Spleen (tissue), 11 donors: ENCODE measurements around the gene RAD1. TPM values are rescaled to one million over a fixed set of nuclear protein-coding genes. Genes with fewer than 3 reads are reported as not detected.

Experiments used
- DNase-seq: peaks from one replicate; pipeline ENCODE4 v3.0.0-alpha.2; 2020
- H3K27ac ChIP-seq, 8 donors: fragments of 200-600 bp; sonication (generic) in 7 of 8; 1 replicate in 4 of 8; 2 replicates in 4 of 8; pipeline versions ENCODE4 v1.5.0 to v1.8.0; 2016 to 2021; ENCODE audit warnings: inconsistent platforms in 4 of 8, mild to moderate bottlenecking in 4 of 8, moderate library complexity in 1 of 8
- H3K27me3 ChIP-seq, 7 donors: fragments of 200-600 bp; sonication (generic) in 6 of 7; replicated peaks in 1 of 7; 1 replicate in 4 of 7; 2 replicates in 3 of 7; pipeline versions ENCODE4 v1.5.0 to v1.8.0; 2016 to 2021; ENCODE audit warnings: inconsistent platforms in 3 of 7, mild to moderate bottlenecking in 1 of 7
- H3K36me3 ChIP-seq, 6 donors: fragments of 200-600 bp; sonication (generic) in 5 of 6; 1 replicate in 4 of 6; 2 replicates in 2 of 6; pipeline versions ENCODE4 v1.5.0 to v1.8.0; 2016 to 2021; ENCODE audit warnings: inconsistent platforms in 2 of 6
- H3K4me1 ChIP-seq, 6 donors: fragments of 200-600 bp; sonication (generic) in 5 of 6; 1 replicate in 3 of 6; 2 replicates in 3 of 6; pipeline versions ENCODE4 v1.5.0 to v1.8.0; 2016 to 2021; ENCODE audit warnings: inconsistent platforms in 3 of 6
- H3K4me3 ChIP-seq, 8 donors: fragments of 200-600 bp; sonication (generic) in 7 of 8; 1 replicate in 4 of 8; 2 replicates in 4 of 8; pipeline versions ENCODE4 v1.5.0 to v1.8.0; 2016 to 2021; ENCODE audit warnings: inconsistent platforms in 4 of 8, mild to moderate bottlenecking in 4 of 8, moderate library complexity in 2 of 8
- H3K9me3 ChIP-seq, 8 donors: fragments of 200-600 bp; sonication (generic) in 7 of 8; 1 replicate in 4 of 8; 2 replicates in 4 of 8; pipeline versions ENCODE4 v1.5.0 to v1.8.0; 2016 to 2021; ENCODE audit warnings: inconsistent platforms in 4 of 8
- POLR2A ChIP-seq, 3 donors: fragments of 450-650 bp; IDR thresholded peaks; one replicate each; pipeline ENCODE4 v1.5.1; 2017; ENCODE audit warnings: antibody characterized with exemption in 3 of 3, mild to moderate bottlenecking in 1 of 3
- POLR2AphosphoS5 ChIP-seq, 3 donors: sonication (generic); formaldehyde crosslinking; IDR thresholded peaks; one replicate each; pipeline ENCODE4 v1.5.1; 2017; ENCODE audit warnings: antibody characterized with exemption in 3 of 3
- WGBS, 5 donors: extraction: QIAGEN DNeasy Blood & Tissue Kit in 3 of 5; methylation state at CpG; one replicate each; pipeline versions ENCODE4 v1.1.5 to v1.1.7; 2013 to 2018; 5-methylcytosine and 5-hydroxymethylcytosine counted together
- intact Hi-C: fragments of 100-400 bp; cut with DNase I; formaldehyde crosslinking; loops from one replicate; pipeline ENCODE4 v1.15.0; 2023; ENCODE audit warnings: low total_unique reads
- polyA plus RNA-seq, 3 donors: library from polyadenylated mRNA; stranded (reverse); fragments of 200-250 nt; gene quantifications; one replicate each; pipeline ENCODE4 v1.2.1, GENCODE V29; 2013
- total RNA-seq, 7 donors: library from RNA; depleted of rRNA in 3 of 7; stranded (reverse); fragments of >200 nt in 3 of 7; fragmentation: NEBNext Ultra II Directional in 4 of 7; extraction: Animal tissue kit (Norgen Biotek cat#: 25700) in 4 of 7; gene quantifications; one replicate each; pipeline versions ENCODE4 v1.1.0 to v1.2.1, GENCODE V29; 2016 to 2021
- TF ChIP-seq, protein P1 (sequence below), 11 experiments: fragments of 200-600 bp in 7 of 11; fragments of 450-650 bp in 4 of 11; sonication (generic) in 4 of 11; IDR thresholded peaks in 8 of 11; conservative IDR thresholded peaks in 3 of 11; 1 replicate in 7 of 11; 2 replicates in 4 of 11; pipeline versions ENCODE4 v1.4.0 to v1.8.0; 2016 to 2021; ENCODE audit warnings: antibody characterized with exemption in 11 of 11, inconsistent platforms in 4 of 11, mild to moderate bottlenecking in 1 of 11
- donor health status: healthy with polysubstance abuse.
- donor health status: DM: no; HTN: no; CAD: no; lungs with moderate emphysema.
- donor health status: DM: no; HTN: no; CAD: no.
- donor health status: Bipolar disorder and iron deficiency.
- donor health status: healthy.
- donor health status: DM: no; HTN: no; CAD: no.
- donor health status: DM: yes; HTN: yes; CAD: no.

RAD1 gene
- total and polyA plus RNA-seq, 10 donors = 7.8 to 19.3 (median 13.8) TPM

DNA sequence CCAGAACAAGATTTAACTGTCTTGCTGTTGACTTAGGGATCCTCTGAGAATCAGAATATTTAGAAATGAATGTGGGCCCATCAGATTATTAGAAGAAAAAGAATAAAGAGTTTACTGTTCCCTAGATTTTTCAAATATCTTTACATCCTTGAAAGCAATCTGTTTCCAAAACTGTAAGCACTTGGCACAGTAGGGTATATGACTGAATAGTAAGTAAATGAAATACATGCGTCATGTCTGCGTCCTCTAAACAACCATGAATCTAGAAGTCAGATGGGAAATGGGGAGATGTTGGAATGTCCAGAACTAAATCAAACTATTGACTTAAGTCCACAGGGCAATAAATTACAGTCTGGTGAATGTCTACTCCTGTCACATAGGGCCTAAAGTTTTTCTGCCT, 50.2 kb downstream of the RAD1 start:
- Histone ChIP-seq H3K27ac (no peak overlapping the region), H3K27me3 (no peaks in the 10 kb centered on the region), H3K4me1 (peaks cover 0 to 11% (median 4%) of the 10 kb centered on the region in 6 donors), H3K36me3 (no peaks in the 10 kb centered on the region), H3K4me3 (no peak overlapping the region), H3K9me3 (no peaks in the 10 kb centered on the region)
- no peak for DNase-seq
- TF ChIP-seq, protein P1, sequence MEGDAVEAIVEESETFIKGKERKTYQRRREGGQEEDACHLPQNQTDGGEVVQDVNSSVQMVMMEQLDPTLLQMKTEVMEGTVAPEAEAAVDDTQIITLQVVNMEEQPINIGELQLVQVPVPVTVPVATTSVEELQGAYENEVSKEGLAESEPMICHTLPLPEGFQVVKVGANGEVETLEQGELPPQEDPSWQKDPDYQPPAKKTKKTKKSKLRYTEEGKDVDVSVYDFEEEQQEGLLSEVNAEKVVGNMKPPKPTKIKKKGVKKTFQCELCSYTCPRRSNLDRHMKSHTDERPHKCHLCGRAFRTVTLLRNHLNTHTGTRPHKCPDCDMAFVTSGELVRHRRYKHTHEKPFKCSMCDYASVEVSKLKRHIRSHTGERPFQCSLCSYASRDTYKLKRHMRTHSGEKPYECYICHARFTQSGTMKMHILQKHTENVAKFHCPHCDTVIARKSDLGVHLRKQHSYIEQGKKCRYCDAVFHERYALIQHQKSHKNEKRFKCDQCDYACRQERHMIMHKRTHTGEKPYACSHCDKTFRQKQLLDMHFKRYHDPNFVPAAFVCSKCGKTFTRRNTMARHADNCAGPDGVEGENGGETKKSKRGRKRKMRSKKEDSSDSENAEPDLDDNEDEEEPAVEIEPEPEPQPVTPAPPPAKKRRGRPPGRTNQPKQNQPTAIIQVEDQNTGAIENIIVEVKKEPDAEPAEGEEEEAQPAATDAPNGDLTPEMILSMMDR (IDR thresholded peaks at IDR 0.05 in 8 of 11, conservative IDR thresholded peaks at IDR 0.05 in 3 of 11) = no peak
- no peak for TF ChIP-seq POLR2A (IDR thresholded peaks at IDR 0.05)
- TF ChIP-seq POLR2AphosphoS5 (IDR thresholded peaks at IDR 0.05) = no peak
- intact Hi-C loops = no loop called here
- 89 to 100% (median 96%) methylated on average over 2 of the region's 2 CpGs for WGBS, 5 donors

DNA sequence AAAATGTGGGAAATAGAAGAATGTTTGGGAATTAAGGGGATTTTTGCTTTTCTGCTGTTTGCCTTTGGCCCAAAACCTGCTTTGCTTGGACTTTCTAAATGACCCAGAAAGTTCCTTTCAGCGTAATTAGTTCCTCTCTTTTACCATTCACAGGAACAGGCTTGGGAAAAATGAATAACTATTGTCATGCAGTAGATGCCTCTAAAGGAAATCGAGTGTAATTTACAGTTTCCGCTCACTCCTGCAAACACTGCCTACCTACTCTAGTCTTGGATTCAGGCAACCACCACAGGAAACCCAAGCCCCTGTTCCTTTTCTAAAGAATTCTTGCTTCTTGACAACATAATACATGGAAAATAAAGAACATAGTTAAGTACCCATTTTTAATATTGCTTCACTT, 51.4 kb downstream of the RAD1 start:
- H3K9me3 ChIP-seq = no peaks in the 10 kb centered on the region
- H3K27me3 ChIP-seq = no peaks in the 10 kb centered on the region
- H3K36me3 ChIP-seq = no peaks in the 10 kb centered on the region
- no peak for DNase-seq
- no peak overlapping the region for H3K4me3 ChIP-seq
- TF ChIP-seq POLR2AphosphoS5 (IDR thresholded peaks at IDR 0.05) (no peak), POLR2A (IDR thresholded peaks at IDR 0.05) (no peak)
- TF ChIP-seq, protein P1 (IDR thresholded peaks at IDR 0.05 in 8 of 11, conservative IDR thresholded peaks at IDR 0.05 in 3 of 11) = no peak
- H3K4me1 ChIP-seq = peaks cover 0 to 11% (median 4%) of the 10 kb centered on the region in 6 donors
- no peak overlapping the region for H3K27ac ChIP-seq
- intact Hi-C loops = no loop called here
- WGBS, 5 donors = 15 to 36% (median 23%) methylated on average over 3 of the region's 3 CpGs

- Histone ChIP-seq H3K4me1 (peaks cover 0 to 10% (median 3%) of the 10 kb centered on the region in 6 donors), H3K4me3 (no peak overlapping the region), H3K36me3 (no peaks in the 10 kb centered on the region), H3K9me3 (no peaks in the 10 kb centered on the region), H3K27me3 (no peaks in the 10 kb centered on the region), H3K27ac (no peak overlapping the region)
- 72 to 92% (median 82%) methylated on average over 4 to 5 of the region's 5 CpGs for WGBS, 5 donors
- DNase-seq = no peak
- intact Hi-C loops = no loop called here
- no peak for TF ChIP-seq POLR2A (IDR thresholded peaks at IDR 0.05)
- TF ChIP-seq, protein P1 (IDR thresholded peaks at IDR 0.05 in 8 of 11, conservative IDR thresholded peaks at IDR 0.05 in 3 of 11) = no peak
Observed at GRCh38 chr5:34859253-34859652, 56.1 kb downstream of the RAD1 start.

GRCh38 chr5:34858790-34859189, 56.5 kb downstream of the RAD1 start:
- Histone ChIP-seq H3K27ac (no peak overlapping the region), H3K27me3 (no peaks in the 10 kb centered on the region), H3K9me3 (no peaks in the 10 kb centered on the region), H3K4me3 (no peak overlapping the region), H3K36me3 (no peaks in the 10 kb centered on the region), H3K4me1 (peaks cover 0 to 7% (median 3%) of the 10 kb centered on the region in 6 donors)
- intact Hi-C loops = no loop called here
- DNase-seq = no peak
- WGBS, 5 donors = 62 to 88% (median 74%) methylated on average over 2 of the region's 2 CpGs
- TF ChIP-seq POLR2A (IDR thresholded peaks at IDR 0.05) (no peak), POLR2AphosphoS5 (IDR thresholded peaks at IDR 0.05) (no peak)
- TF ChIP-seq, protein P1 (IDR thresholded peaks at IDR 0.05 in 8 of 11, conservative IDR thresholded peaks at IDR 0.05 in 3 of 11) = no peak
